ENCODE measurements around the gene MAMSTR.

Gene MAMSTR

DNA sequence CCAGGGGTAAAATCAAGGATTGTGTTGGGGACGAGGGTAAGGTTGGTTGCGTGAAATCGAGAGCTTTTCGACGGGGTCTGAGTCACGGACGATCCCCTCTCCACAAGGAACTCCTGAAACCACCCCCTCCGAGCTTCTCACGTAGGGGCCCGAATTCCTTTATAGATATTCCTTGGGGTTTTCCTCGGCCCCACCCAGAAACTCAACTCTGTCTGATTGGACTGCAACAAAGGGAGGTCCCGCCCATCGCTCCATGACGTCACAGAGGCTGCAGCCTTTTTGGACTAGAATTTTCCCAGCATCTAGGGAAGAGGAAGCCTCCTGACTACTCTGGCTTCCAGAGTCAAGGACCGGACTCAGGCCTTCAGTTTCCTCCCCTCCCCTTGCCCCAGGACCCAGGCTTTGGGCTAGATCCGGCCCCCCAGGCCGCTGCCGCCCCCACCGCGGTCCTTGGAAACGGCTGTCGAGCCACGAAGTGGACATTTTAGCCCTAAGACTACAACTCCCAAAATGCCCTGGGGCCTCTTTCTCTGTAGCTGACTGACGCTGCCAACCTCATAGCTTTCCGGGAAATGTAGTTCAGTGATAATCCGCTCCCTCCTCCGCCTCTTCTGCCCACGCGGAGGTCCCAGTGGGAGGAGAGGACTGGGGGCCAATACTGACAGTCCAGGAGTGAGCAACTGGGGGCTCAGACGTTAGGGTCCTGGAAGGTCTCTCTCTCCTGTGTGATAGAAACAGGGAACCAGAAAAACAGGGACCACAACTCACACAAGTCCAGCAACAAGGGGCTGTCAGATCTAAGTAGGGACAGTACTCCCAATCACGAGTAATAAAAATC is 27.4 kb upstream of the MAMSTR start, which contains the start of gene IZUMO1:
IZUMO1 (minus strand) TSS at position 172 of the 838 bp plus-strand sequence. CDS start 1,050 bp downstream, outside the sequence.
- DNase-seq (ENCODE audit: extremely low read depth in 1 of 2, low read depth in 1 of 2), result no peak

DNA sequence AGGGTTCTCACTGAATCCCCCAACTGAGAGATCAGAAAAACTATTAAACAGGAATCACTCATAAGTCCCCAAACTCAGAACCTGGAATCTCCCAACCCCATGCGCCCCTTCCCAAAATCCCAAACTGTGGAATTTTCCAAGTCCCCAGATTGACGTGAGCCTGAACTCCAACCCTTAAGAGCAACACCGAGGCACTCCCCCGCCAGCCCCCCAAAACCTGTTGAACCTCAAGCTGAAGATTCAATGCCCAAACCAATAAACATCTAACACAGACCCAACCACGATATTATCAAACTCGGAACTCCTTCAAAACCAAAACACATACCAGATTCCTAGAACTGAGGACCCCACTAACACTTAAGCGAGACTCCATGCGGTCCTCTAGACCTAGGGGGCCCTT is 26.6 kb upstream of the MAMSTR start:
- no peak for DNase-seq (ENCODE audit: extremely low read depth in 1 of 2, low read depth in 1 of 2)

- DNase-seq (ENCODE audit: extremely low read depth in 1 of 2, low read depth in 1 of 2), result no peak
Measured at GRCh38 chr19:48745208-48745995, 25.9 kb upstream of the MAMSTR start.

DNA sequence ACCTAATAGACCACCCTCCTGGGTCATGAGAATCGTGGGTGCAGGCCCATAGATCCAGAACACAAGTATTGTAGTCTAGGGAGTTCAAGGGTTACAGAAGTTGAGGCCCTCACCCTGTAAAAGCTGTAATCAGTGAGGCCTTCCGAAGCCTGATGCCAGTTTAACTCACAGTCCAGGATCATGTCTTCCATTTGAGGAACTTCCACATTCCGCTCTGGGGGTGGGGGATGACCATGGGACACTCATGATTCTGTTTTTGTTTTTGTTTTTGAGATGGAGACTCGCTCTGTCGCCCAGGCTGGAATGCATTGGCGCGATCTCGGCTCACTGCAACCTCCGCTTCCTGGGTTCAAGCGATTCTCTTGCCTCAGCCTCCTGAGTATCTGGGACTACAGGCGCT is 22.6 kb upstream of the MAMSTR start:
- no peak for DNase-seq (ENCODE audit: extremely low read depth in 1 of 2, low read depth in 1 of 2)

- no peak for DNase-seq (ENCODE audit: extremely low read depth in 1 of 2, low read depth in 1 of 2)
Measured at GRCh38 chr19:48741129-48741999, 21.8 kb upstream of the MAMSTR start.

DNA sequence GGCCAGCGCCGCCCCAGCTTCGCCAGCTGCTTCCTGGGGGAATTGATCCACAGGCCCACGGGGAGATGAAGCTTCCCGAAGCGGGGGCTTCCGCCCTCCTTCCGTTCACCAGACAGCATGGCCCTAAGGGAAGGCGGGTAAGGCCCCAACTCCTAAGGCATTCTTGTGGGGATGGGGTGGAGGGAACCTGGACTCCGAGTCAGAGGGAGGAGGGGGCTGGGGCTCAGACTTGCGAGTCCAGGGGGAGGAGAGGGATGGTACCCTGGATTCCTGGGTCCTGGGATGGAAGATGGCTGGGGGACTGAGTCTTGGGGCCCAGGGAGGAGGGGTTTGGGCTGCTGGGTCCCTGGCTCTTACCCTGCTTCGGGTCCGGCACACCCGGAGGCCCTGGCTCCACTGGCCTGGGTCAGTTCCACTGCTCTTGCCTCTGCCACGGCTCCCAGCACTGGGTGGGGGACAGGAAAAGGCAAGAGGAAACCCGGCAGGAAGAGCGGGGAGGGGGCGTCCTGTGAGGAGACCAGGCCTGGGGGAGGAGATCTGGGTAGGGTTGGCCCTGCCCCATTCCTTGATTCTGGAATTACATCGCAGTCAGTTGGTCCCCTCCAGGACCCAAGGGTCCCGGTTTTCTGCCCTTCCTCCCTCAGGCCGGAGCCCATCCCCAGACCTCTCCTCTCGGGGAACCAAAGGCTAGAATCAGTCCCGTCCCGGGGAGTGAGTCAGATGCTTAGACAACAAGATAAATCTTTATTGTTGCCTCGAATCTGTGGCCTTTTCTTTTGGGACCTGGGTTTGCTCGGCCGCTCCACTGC is 20.8 kb upstream of the MAMSTR start, which contains the start of gene RASIP1:
RASIP1 (minus strand) TSS at position 447 of the 809 bp plus-strand sequence; CDS start at position 119, 328 bp downstream.
- DNase-seq (ENCODE audit: extremely low read depth in 1 of 2, low read depth in 1 of 2), result no peak

GRCh38 chr19:48739404-48740163 is 20.1 kb upstream of the MAMSTR start:
- no peak for DNase-seq (ENCODE audit: extremely low read depth in 1 of 2, low read depth in 1 of 2)

- peak; percentile 76 to 91 for DNase-seq (ENCODE audit: extremely low read depth in 1 of 2, low read depth in 1 of 2)
Measured at GRCh38 chr19:48738557-48739403, 19.3 kb upstream of the MAMSTR start.

- DNase-seq (ENCODE audit: extremely low read depth in 1 of 2, low read depth in 1 of 2), result no peak
Measured at GRCh38 chr19:48737360-48737998, 18.0 kb upstream of the MAMSTR start.

DNA sequence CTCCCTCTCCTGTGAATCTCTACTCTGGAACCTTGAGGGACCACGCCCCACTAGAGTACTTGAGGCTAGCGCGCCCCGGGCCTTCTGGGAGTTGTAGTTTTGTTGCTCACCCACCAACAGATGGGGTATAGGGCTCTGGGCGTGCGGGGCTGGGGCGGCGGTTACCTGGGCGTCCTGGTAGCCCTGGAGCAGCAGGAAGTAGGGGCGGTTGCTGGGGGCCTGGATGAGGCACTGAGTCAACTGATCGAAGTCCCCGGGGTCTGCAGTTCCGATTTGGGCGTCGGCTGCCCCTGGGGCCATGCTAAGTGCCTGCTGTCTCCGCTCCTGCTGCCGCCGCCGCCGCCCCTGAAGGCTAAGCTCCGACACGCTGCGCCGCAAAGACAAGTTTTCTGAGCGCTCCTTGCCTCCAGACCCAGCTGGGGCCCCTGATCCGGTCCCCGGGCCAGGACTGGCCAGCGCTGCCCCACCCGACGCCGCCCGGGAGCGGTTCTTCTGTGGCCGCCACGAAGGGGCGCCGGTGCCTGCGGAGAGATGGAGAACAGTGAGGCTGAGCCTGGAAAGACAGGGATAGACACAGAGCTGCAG is 15.6 kb upstream of the MAMSTR start:
- DNase-seq (ENCODE audit: extremely low read depth in 1 of 2, low read depth in 1 of 2), result no peak

GRCh38 chr19:48734625-48735024 is 15.1 kb upstream of the MAMSTR start:
- no peak for DNase-seq (ENCODE audit: extremely low read depth in 1 of 2, low read depth in 1 of 2)

DNA sequence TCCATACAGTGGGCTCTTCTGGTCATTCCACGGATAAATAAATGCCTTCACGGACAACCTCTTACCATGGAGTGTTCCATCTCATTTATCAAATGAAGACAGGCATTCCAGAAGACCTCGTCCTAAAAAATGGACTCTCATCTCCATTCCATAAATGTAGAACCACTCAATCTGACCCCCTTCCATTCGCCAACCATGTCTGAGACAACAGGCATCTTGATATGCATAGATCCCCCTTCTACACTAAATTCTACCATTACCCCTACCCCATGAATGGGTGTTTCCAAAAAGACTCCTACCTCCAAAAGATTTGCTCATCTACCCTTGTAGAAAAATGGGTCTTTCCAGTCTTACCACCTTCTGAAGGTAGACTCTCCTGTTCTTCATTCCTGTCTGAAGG is 11.9 kb upstream of the MAMSTR start:
- DNase-seq (ENCODE audit: extremely low read depth in 1 of 2, low read depth in 1 of 2), result no peak

DNA sequence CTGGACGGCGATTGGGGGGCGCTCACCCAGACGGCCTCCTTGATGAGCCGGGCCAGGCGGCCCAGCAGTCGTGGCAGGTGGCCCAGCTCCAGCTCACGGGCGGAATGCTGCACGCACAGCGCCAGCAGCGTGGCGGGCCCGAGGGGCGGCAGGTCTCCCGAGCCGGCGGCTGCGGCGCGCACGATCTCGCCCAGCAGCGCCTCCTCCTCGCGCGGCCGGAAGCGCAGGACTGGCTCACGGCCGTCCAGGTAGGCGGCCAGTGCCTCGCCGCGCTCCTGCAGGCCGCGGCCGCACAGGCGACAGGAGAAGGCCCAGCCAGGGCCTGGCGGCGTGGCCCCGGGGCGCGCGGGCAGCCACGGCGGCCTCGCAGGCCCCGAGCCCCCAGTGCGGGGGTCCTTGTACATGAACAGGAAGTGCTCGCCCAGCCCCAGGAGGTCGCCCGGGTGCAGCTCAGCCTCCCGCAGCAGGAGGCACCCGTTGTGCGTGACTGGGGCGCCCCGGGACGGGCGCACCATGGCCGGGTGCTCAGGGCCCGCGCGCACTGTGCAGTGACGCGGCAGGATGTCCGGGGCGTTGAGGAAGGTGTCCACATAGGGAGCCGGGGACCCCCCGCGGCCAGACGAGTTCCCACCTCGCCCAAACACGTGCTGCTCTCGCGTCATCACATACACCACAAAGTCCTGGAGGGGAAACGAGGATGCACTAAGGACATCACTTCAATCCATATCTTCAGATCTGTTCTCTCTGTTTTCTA is 9.6 kb upstream of the MAMSTR start:
- no peak for DNase-seq (ENCODE audit: extremely low read depth in 1 of 2, low read depth in 1 of 2)

DNA sequence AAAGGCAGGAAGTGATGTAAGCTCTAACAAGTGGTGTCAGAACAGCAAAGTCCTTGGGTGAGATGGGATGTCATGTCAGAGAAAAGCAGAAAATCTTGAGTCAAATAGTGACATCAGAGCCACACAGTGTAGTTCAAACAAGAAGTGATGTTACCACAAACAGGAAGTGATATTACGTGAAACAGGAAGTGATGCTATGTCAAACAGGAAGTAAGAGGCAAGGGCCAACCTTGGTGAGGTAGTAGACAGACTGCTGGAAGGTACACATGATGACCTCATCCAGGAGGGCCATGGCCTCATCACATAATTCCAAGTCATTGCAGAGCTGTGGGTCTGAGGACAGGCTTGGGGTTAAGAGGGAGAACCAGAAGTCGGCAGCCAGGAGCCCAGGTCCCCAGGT is 7.0 kb upstream of the MAMSTR start:
- no peak for DNase-seq (ENCODE audit: extremely low read depth in 1 of 2, low read depth in 1 of 2)

DNA sequence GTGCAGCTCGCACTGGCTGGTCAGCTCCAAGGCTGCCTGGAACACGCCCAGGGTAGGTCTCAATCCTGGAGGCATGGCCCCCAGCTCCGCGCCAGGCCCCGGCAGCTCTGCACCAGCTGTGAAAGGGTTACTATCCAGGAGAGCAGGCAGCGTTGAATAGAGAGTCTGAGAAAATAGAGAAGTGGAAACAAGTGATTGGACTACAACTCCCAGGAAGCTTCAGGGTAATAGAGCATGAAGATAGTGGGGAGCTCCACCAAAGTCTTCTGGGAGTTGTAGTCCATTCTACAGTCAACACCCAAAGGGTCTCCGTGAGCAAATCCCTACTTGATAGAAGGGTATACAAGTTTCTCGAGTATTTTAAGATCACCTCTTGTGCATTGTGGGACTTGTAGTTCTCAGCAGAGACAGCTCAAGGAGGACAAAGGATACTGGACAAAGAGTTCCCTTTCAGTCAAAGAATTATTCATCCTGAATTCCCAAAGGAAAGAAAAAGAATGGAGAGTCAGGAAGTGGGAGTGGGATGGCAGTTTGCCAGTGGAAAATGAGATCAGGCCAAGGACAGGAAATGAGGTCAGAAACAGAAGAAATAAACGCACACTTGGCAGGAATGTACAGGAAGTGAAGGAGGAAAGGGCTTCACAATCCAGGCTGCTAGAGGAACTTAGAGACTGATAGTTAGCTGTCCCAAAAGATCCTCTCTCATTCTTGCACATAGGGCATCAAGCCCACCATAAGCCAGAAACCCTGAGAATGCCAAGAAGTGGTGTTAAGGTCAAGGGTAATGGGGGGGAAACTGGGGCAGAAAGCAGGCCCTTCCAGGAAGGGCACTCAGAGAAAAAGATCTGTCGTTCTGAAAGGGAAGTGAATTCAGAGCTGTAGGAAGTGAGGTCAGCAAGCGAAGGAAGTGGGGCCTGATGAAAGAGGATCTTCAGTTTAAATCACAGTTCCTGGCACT is 5.5 kb upstream of the MAMSTR start:
- DNase-seq (ENCODE audit: extremely low read depth in 1 of 2, low read depth in 1 of 2), result no peak

Data from activated CD8-positive, alpha-beta memory T cell treated with anti-CD3 and anti-CD28 coated beads for 1 hour (primary cell).